Natural killer cell (primary cell): Measurements from ENCODE around the gene DENND1A. TPM values are rescaled to one million over a fixed set of nuclear protein-coding genes. Genes with fewer than 3 reads are reported as not detected.

ENCODE experiments used
- ATAC-seq, 3 donors: fragments of 150-1000 bp in 2 of 3; fragments of 200-7000 bp in 1 of 3; cut with Tn5 transposase; 1 replicate in 1 of 3; 2 replicates in 2 of 3; pipeline ENCODE4 v1.10.0; 2021; ENCODE audit warnings: mild to moderate bottlenecking in 2 of 3, moderate library complexity in 2 of 3
- DNase-seq, 2 donors: peaks; one replicate each; pipeline versions ENCODE4 v3.0.0 to v3.0.0-alpha.2; 2013 to 2021; ENCODE audit warnings: mixed read lengths in 1 of 2
- H3K27ac ChIP-seq: one replicate; pipeline ENCODE4 v1.5.1; 2013; ENCODE audit warnings: mild to moderate bottlenecking, low read length
- H3K27me3 ChIP-seq: one replicate; pipeline ENCODE4 v1.6.1; 2013; ENCODE audit warnings: low read length; ENCODE audit not compliant: control insufficient read depth, insufficient read depth
- H3K36me3 ChIP-seq: one replicate; pipeline ENCODE4 v1.6.1; 2013; ENCODE audit warnings: low read length; ENCODE audit not compliant: control insufficient read depth, insufficient read depth
- H3K4me1 ChIP-seq: one replicate; pipeline ENCODE4 v1.6.1; 2013; ENCODE audit warnings: low read length; ENCODE audit not compliant: control insufficient read depth, insufficient read depth
- H3K4me3 ChIP-seq: one replicate; pipeline ENCODE4 v1.5.1; 2013; ENCODE audit warnings: low read length
- H3K9me3 ChIP-seq: one replicate; pipeline ENCODE4 v1.6.1; 2013; ENCODE audit warnings: low read length; ENCODE audit not compliant: control insufficient read depth, insufficient read depth
- H3K27ac Mint-ChIP-seq, 2 donors: one replicate each; pipeline ENCODE4 v1.8.0; 2022; ENCODE audit warnings: mild to moderate bottlenecking in 2 of 2, mixed read lengths in 2 of 2, moderate library complexity in 1 of 2
- H3K27me3 Mint-ChIP-seq, 2 donors: one replicate each; pipeline ENCODE4 v1.8.0; 2022; ENCODE audit warnings: low read depth in 2 of 2, mixed read lengths in 2 of 2
- H3K36me3 Mint-ChIP-seq: one replicate; pipeline ENCODE4 v1.8.0; 2022; ENCODE audit warnings: mixed read lengths
- H3K4me1 Mint-ChIP-seq, 2 donors: one replicate each; pipeline ENCODE4 v1.8.0; 2022; ENCODE audit warnings: mixed read lengths in 2 of 2
- H3K4me3 Mint-ChIP-seq: one replicate; pipeline ENCODE4 v1.8.0; 2022; ENCODE audit warnings: mild to moderate bottlenecking, moderate library complexity, mixed read lengths
- H3K9me3 Mint-ChIP-seq, 2 donors: one replicate each; pipeline ENCODE4 v1.8.0; 2022; ENCODE audit warnings: mixed read lengths in 2 of 2
- WGBS: methylation state at CpG from one replicate; pipeline ENCODE4 v1.1.7; 2013; ENCODE audit warnings: missing lambda C conversion rate; ENCODE audit not compliant: insufficient coverage; 5-methylcytosine and 5-hydroxymethylcytosine counted together
- intact Hi-C: fragments of 100-400 bp; cut with micrococcal nuclease; formaldehyde crosslinking; loops from one replicate; pipeline ENCODE4 v1.14.2; 2022
- total RNA-seq, 4 donors: library from RNA; stranded (reverse); fragments of 120-200 nt in 1 of 4; gene quantifications; one replicate each; pipeline versions ENCODE4 v1.2.3 to v1.2.4, GENCODE V29; 2013 to 2022
- TF ChIP-seq, protein P1 (sequence below): fragments of 200-600 bp; IDR thresholded peaks from one replicate; pipeline ENCODE4 v1.8.0; 2022; ENCODE audit warnings: antibody characterized with exemption

Gene DENND1A
- total RNA-seq, 3 donors from 2014 or later (not counting 1 experiment from before 2014, with no cell fraction given): 27.8 to 37.6 (median 30.9) TPM

- Mint-ChIP-seq H3K27me3 (no peaks in the 10 kb centered on the region), H3K9me3 (no peaks in the 10 kb centered on the region), H3K4me1 (peaks cover 13 to 20% of the 10 kb centered on the region in 2 donors), H3K27ac (no peak overlapping the region), H3K36me3 (peaks cover 9% of the 10 kb centered on the region), H3K4me3 (no peak overlapping the region)
- DNase-seq (no peak), ATAC-seq (no peak)
- no peaks in the 10 kb centered on the region for H3K27me3 ChIP-seq
- H3K36me3 ChIP-seq: no peaks in the 10 kb centered on the region
- no peak overlapping the region for H3K4me3 ChIP-seq
- intact Hi-C loops: no loop called here
- H3K4me1 ChIP-seq: peaks cover 4% of the 10 kb centered on the region
- 94% methylated on average over 5 of the region's 5 CpGs for WGBS
- no peaks in the 10 kb centered on the region for H3K9me3 ChIP-seq
- H3K27ac ChIP-seq: no peak overlapping the region
- TF ChIP-seq, protein P1, sequence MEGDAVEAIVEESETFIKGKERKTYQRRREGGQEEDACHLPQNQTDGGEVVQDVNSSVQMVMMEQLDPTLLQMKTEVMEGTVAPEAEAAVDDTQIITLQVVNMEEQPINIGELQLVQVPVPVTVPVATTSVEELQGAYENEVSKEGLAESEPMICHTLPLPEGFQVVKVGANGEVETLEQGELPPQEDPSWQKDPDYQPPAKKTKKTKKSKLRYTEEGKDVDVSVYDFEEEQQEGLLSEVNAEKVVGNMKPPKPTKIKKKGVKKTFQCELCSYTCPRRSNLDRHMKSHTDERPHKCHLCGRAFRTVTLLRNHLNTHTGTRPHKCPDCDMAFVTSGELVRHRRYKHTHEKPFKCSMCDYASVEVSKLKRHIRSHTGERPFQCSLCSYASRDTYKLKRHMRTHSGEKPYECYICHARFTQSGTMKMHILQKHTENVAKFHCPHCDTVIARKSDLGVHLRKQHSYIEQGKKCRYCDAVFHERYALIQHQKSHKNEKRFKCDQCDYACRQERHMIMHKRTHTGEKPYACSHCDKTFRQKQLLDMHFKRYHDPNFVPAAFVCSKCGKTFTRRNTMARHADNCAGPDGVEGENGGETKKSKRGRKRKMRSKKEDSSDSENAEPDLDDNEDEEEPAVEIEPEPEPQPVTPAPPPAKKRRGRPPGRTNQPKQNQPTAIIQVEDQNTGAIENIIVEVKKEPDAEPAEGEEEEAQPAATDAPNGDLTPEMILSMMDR: no peak
These were observed 240.1 kb downstream of the DENND1A start for GRCh38 chr9:123689701-123690428.

DNA sequence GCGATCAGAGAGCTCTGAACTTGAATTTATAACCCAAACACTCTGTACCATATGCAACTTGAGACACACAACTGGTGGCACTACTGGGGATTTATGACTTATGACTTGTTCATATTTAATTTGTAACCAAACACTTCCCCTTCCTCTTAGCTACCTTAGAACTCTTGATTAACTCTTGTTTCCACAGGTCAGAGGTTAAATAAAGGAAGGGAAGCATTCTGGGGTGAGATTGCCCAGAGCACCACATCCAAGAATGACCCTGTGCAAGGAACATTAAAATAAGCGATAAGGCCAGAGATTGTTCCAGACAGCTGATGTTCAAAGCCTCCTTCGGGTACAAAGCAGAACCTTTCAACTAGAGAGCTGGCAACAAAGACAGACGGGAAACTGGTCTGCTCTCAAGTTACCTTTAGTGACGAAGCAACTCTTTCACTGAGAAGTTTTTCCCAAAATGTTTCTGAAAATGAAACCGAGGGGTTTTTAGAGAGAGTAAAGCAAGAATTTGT is 242.6 kb downstream of the DENND1A start:
- Mint-ChIP-seq H3K4me3 (no peak overlapping the region), H3K27ac (no peak overlapping the region), H3K4me1 (peaks cover 21 to 31% of the 10 kb centered on the region in 2 donors), H3K27me3 (no peaks in the 10 kb centered on the region), H3K36me3 (peaks cover 9% of the 10 kb centered on the region), H3K9me3 (no peaks in the 10 kb centered on the region)
- H3K4me1 ChIP-seq: peaks cover 7% of the 10 kb centered on the region
- H3K36me3 ChIP-seq: no peaks in the 10 kb centered on the region
- WGBS: 36% methylated on average over 6 of the region's 6 CpGs
- ATAC-seq (no peak), DNase-seq (no peak)
- no peak overlapping the region for H3K4me3 ChIP-seq
- TF ChIP-seq, protein P1: no peak
- no peak overlapping the region for H3K27ac ChIP-seq
- intact Hi-C loops: no loop called here
- H3K9me3 ChIP-seq: no peaks in the 10 kb centered on the region
- H3K27me3 ChIP-seq: no peaks in the 10 kb centered on the region

DNA sequence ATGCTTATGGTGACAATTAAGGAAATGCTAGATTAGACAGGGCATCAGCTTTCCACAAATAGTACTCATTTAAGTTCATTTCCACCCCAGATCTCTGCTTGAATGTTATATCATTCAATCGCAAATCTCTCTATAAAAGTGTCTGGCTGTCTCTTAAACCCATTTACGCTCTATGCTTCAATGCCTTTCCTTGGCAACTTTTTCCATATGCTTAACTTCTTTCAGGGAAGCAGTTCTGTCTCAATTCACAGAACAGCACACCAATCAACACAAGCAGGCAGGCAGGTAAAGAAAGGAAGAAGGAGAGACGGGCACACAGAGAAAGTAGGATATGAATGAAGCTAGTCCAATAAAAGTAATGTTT is 243.1 kb downstream of the DENND1A start:
- Histone ChIP-seq H3K4me1 (peaks cover 7% of the 10 kb centered on the region), H3K36me3 (no peaks in the 10 kb centered on the region), H3K27ac (no peak overlapping the region), H3K27me3 (no peaks in the 10 kb centered on the region), H3K9me3 (no peaks in the 10 kb centered on the region), H3K4me3 (no peak overlapping the region)
- Mint-ChIP-seq H3K27me3 (no peaks in the 10 kb centered on the region), H3K4me1 (peaks cover 21 to 31% of the 10 kb centered on the region in 2 donors), H3K36me3 (peaks cover 9% of the 10 kb centered on the region), H3K9me3 (no peaks in the 10 kb centered on the region), H3K4me3 (no peak overlapping the region), H3K27ac (no peak overlapping the region)
- intact Hi-C loops: no loop called here
- 96% methylated on average over 2 of the region's 3 CpGs for WGBS
- TF ChIP-seq, protein P1: no peak
- ATAC-seq: no peak
- no peak for DNase-seq
